Activated T-cell treated with anti-CD3 and anti-CD28 coated beads, Interleukin-2, amount 50 U/mL, for 4 hours (primary cell): ENCODE measurements around the gene GTPBP10. TPM values are rescaled to one million over a fixed set of nuclear protein-coding genes. Genes with fewer than 3 reads are reported as not detected.

Experiments used
- ATAC-seq, 2 donors: fragments of 200-7000 bp; cut with Tn5 transposase; one replicate each; pipeline ENCODE4 v1.10.0; 2021
- DNase-seq: peaks from one replicate; pipeline ENCODE4 v3.0.0-alpha.2; 2020
- H3K27me3 Mint-ChIP-seq: one replicate; pipeline ENCODE4 v1.8.0; 2021; ENCODE audit warnings: low read depth, mixed read lengths
- H3K36me3 Mint-ChIP-seq: one replicate; pipeline ENCODE4 v1.8.0; 2022; ENCODE audit warnings: mixed read lengths; ENCODE audit not compliant: insufficient read depth
- H3K4me1 Mint-ChIP-seq: one replicate; pipeline ENCODE4 v1.8.0; 2021; ENCODE audit warnings: low read depth, mixed read lengths
- H3K4me3 Mint-ChIP-seq: one replicate; pipeline ENCODE4 v1.8.0; 2021; ENCODE audit warnings: mild to moderate bottlenecking, moderate library complexity, mixed read lengths
- H3K9me3 Mint-ChIP-seq: one replicate; pipeline ENCODE4 v1.8.0; 2021; ENCODE audit warnings: mixed read lengths
- total RNA-seq, 3 donors: library from RNA; stranded (reverse); gene quantifications; one replicate each; pipeline ENCODE4 v1.2.1, GENCODE V29; 2021

Gene GTPBP10
- total RNA-seq, 3 donors from 2014 or later: 39.9 to 43.1 (median 42.4) TPM

DNA sequence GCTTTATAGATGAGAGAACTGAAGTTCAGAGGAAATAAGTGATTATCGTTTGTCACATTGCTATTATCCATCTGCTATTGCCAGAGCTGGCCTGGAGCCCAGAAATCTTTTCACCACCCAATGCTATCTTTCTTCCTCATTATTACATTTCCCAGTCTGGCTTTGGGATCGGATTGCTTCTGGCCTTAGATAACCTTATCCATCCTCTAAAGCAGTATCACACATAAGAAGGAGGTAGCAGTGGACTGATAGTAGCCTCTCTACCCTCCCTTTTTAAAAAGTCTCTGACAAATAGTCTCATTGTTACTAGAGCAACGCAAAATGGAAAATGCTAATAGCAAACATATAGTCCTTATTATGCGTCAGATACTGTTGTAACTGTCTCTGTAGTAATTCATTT is 55.5 kb downstream of the GTPBP10 start:
- H3K4me3 Mint-ChIP-seq: no peak overlapping the region
- no peak for DNase-seq
- ATAC-seq: no peak
- H3K36me3 Mint-ChIP-seq: no peaks in the 10 kb centered on the region
- no peaks in the 10 kb centered on the region for H3K27me3 Mint-ChIP-seq
- H3K9me3 Mint-ChIP-seq: peaks cover 27% of the 10 kb centered on the region
- peaks cover 21% of the 10 kb centered on the region for H3K4me1 Mint-ChIP-seq

DNA sequence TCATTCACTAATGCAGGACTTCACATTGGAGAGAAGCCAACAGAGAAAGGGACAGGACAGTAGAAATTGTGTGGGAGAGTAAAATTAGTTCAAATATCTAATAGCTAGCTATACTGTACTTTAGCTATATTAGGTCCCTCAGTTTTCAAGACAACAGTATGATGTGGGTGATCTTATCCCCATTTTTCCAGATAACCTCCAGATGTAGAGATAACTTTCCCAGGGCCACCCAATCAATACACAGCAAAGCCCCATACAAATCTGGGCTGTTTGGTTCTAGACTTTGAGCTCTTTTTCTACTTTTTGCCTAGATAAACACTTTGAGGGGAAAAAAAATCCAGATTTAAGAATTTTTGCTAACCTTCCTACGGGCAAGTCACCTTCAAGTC is 56.3 kb downstream of the GTPBP10 start:
- peaks cover 3% of the 10 kb centered on the region for H3K36me3 Mint-ChIP-seq
- H3K27me3 Mint-ChIP-seq: no peaks in the 10 kb centered on the region
- DNase-seq (no peak), ATAC-seq (no peak)
- peaks cover 27% of the 10 kb centered on the region for H3K9me3 Mint-ChIP-seq
- H3K4me1 Mint-ChIP-seq: peaks cover 21% of the 10 kb centered on the region
- peak overlapping the region; percentile 91 for H3K4me3 Mint-ChIP-seq

DNA sequence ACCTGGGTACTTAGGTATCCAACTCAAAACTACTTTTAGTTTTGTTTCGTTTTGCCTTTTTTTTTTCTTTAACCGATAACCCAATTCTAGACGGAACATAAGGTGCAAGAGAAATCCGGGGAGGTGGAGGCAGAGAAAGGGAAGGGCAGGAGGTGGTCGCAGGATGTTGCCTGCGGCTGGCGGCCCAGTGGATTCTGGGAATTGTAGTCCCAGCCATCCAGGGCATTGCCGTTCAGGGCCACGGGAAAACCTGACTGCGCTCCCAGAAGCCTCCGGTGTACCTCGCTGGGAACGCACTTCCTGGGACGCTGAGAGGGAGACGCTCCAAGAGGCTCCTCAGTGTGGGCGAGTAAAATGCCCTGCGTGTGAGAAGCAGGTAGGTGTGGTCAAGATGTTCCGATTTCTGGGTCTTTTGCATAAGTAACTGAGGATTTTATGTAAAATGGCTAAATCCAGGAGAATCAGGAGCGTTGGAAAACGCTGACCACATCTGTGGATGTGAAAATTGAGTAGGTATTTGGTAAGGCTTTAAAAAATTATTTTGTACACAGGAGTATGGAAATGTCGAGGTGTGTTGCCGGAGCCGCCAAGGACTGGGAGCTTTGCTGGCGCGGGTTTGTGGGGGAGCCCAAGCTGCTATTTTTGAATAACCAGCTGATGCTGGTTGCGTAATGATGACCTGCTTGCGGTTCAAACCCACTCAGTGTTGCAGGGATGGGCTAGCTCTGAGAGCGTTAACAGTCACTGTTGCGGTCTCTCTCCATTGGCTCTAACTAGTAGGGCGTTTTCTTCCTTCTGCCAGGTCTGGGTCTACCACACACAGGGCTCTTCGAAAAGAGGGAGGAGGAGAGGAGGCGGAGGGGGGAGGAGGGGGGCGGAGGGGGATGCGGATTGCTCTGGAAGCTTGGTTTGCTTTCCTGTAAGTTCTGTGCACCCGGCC is 56.9 kb downstream of the GTPBP10 start, which contains the start of gene CLDN12:
Gene CLDN12, plus strand, starts transcription at position 288 of the 940 bp plus-strand sequence. CDS start 9,216 bp downstream, outside the sequence.
- peak; percentile 99 for ATAC-seq
- Mint-ChIP-seq H3K36me3 (peaks cover 3% of the 10 kb centered on the region), H3K4me1 (peaks cover 21% of the 10 kb centered on the region), H3K4me3 (peak within 1 kb of the TSS; percentile 91), H3K27me3 (no peaks in the 10 kb centered on the region), H3K9me3 (peaks cover 23% of the 10 kb centered on the region)
- peak; percentile 58 for DNase-seq

DNA sequence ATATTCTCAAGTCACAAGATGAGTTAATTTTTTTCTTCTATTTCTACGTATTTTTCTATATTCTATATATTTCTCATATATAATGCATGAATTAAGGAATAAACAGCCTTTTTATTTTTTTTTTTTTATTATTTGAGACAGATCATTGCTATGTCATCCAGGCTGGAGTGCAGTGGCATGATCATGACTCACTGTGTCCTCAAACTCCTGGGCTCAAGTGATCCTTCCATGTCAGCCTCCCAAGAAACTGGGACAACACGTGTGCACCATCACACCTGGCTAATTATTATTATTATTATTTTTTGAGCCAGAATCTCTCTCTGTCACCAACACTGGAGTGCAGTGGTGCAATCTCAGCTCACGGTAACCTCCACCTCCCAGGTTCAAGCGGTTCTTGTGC is 58.3 kb downstream of the GTPBP10 start:
- H3K36me3 Mint-ChIP-seq: peaks cover 3% of the 10 kb centered on the region
- no peak overlapping the region for H3K4me3 Mint-ChIP-seq
- no peaks in the 10 kb centered on the region for H3K27me3 Mint-ChIP-seq
- DNase-seq: no peak
- H3K4me1 Mint-ChIP-seq: peaks cover 21% of the 10 kb centered on the region
- H3K9me3 Mint-ChIP-seq: peaks cover 13% of the 10 kb centered on the region
- ATAC-seq: no peak

DNA sequence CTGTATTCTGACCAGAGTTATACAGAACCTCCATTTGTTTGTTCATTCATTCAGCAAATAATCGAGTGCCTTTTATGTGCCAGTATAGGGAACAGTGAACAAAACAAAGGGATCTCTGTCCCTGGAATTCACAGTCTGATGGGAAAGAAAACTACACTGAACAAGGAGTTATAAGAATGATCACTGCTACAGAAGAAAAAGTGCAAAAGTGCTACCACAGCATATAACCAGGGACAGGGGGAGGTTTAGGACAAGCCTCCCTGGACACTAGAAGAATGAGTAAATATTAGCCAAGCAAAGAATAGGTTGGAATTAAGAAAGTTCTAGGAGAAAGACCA is 60.9 kb downstream of the GTPBP10 start:
- Mint-ChIP-seq H3K36me3 (peaks cover 3% of the 10 kb centered on the region), H3K4me3 (no peak overlapping the region), H3K4me1 (peaks cover 21% of the 10 kb centered on the region), H3K27me3 (no peaks in the 10 kb centered on the region), H3K9me3 (no peaks in the 10 kb centered on the region)
- DNase-seq (no peak), ATAC-seq (no peak)

DNA sequence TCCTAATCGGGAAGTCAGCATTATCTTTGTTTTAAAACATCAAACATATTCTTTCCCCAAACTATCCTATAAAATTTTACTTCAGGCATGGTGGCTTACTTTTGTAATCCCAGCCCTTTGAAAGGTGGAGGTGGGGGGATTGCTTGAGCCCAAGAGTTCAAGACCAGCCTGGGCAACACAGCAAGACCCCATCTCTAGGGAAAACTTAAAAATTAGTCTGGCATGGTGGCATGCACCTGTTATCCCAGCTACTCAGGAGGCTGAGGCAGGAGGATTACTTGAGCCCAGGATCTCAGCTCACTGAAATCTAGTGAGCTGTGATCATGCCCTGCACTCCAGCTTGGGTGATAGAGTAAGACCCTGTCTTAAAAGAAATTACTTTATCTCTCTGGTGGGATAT is 61.6 kb downstream of the GTPBP10 start:
- DNase-seq: no peak
- ATAC-seq: no peak
- Mint-ChIP-seq H3K4me1 (peaks cover 15% of the 10 kb centered on the region), H3K4me3 (no peak overlapping the region), H3K36me3 (peaks cover 3% of the 10 kb centered on the region), H3K27me3 (no peaks in the 10 kb centered on the region), H3K9me3 (no peaks in the 10 kb centered on the region)

DNA sequence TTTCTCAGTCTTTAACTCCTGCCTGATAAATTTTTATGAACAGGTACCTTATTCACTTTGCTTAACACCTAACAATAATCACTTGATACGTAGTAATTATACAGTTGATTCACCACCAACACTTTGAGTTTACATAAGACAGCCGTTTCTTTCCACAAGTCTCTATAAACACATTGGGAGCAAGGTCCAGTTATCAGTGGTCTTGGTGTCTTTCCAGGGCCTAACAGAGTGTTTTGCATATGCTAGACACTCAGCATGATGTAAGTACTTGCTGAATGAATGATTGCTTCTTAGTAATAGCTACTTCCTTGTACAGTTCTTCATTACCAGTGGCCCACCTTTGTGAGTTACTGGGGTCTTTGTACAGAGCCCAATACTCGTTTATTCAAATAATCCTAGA is 63.2 kb downstream of the GTPBP10 start:
- H3K4me1 Mint-ChIP-seq: peaks cover 2% of the 10 kb centered on the region
- ATAC-seq (no peak), DNase-seq (no peak)
- H3K4me3 Mint-ChIP-seq: no peak overlapping the region
- H3K27me3 Mint-ChIP-seq: no peaks in the 10 kb centered on the region
- H3K36me3 Mint-ChIP-seq: peaks cover 3% of the 10 kb centered on the region
- no peaks in the 10 kb centered on the region for H3K9me3 Mint-ChIP-seq

DNA sequence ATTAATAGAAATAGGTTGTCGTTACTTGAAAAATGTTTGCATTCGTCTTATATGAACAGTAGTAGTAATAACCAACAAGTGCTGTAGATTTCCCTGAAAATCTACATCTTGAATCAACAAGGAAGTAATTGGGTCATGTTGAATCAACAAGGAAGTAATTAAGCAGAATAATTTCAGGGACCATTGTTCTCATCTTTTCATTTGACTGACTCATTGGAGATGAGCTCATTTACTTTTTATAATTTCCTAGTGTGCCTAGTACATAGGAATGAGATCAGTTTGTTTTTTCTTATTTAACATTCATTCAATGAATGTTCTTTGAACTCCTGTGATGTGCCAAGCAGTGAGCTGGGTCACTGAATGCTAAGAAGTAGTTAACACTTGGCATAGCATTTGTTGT is 65.0 kb downstream of the GTPBP10 start:
- DNase-seq: no peak
- H3K36me3 Mint-ChIP-seq: peaks cover 3% of the 10 kb centered on the region
- no peak for ATAC-seq
- H3K4me1 Mint-ChIP-seq: no peaks in the 10 kb centered on the region
- no peaks in the 10 kb centered on the region for H3K9me3 Mint-ChIP-seq
- no peaks in the 10 kb centered on the region for H3K27me3 Mint-ChIP-seq
- H3K4me3 Mint-ChIP-seq: no peak overlapping the region

DNA sequence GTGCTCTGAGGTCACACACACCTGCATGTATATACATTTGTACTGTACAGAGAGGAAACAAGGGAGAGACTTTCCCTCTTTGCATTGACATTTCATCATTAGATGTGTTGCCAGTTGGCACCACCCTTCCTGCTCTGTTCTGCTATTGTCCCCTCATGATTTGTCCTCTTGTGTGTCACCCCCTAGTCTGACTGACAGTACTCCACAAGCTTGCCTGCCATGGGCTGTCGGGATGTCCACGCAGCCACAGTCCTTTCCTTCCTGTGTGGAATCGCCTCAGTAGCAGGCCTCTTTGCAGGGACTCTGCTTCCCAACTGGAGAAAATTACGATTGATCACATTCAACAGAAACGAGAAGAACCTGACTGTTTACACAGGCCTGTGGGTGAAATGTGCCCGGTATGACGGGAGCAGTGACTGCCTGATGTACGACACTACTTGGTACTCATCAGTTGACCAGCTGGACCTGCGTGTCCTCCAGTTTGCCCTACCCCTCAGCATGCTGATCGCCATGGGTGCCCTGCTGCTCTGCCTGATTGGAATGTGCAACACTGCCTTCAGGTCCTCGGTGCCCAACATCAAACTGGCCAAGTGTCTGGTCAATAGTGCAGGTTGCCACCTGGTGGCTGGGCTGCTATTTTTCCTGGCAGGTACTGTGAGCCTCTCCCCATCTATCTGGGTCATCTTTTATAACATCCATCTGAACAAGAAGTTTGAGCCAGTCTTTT is 66.1 kb downstream of the GTPBP10 start:
- ATAC-seq (no peak), DNase-seq (no peak)
- Mint-ChIP-seq H3K4me1 (no peaks in the 10 kb centered on the region), H3K9me3 (no peaks in the 10 kb centered on the region), H3K36me3 (peaks cover 2% of the 10 kb centered on the region), H3K27me3 (no peaks in the 10 kb centered on the region), H3K4me3 (no peak overlapping the region)

DNA sequence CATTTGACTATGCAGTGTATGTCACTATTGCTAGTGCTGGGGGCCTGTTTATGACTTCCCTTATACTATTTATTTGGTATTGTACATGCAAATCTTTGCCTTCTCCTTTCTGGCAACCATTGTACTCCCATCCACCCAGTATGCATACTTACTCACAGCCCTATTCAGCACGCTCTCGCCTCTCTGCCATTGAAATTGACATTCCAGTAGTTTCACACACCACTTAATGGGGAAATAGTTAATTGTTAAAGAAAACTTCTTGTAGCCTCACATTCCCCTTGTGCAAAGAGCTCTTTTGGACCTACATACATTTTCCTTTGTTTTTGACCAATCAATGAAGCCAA is 66.6 kb downstream of the GTPBP10 start:
- ATAC-seq: no peak
- H3K4me1 Mint-ChIP-seq: no peaks in the 10 kb centered on the region
- no peak for DNase-seq
- no peaks in the 10 kb centered on the region for H3K36me3 Mint-ChIP-seq
- no peak overlapping the region for H3K4me3 Mint-ChIP-seq
- H3K9me3 Mint-ChIP-seq: no peaks in the 10 kb centered on the region
- H3K27me3 Mint-ChIP-seq: no peaks in the 10 kb centered on the region

DNA sequence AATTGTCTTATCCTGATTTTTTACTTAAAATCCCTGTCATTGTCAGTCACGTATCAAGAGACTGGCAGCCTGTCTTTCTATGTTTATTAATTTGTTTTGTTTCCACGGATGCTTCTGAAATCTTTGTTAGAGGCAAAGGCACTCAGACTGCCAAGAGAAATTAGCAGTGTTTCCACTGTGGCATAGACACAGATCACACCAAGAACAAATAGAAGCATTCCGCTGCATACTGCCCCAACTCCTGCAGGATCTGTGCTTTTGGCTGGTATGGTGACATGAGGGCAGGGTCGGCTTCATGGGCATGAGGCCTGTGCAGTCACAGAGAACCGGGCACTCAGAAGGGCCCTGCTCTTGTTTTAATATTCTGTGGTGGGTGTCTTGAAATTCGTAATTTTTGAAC is 75.1 kb downstream of the GTPBP10 start:
- no peaks in the 10 kb centered on the region for H3K9me3 Mint-ChIP-seq

DNA sequence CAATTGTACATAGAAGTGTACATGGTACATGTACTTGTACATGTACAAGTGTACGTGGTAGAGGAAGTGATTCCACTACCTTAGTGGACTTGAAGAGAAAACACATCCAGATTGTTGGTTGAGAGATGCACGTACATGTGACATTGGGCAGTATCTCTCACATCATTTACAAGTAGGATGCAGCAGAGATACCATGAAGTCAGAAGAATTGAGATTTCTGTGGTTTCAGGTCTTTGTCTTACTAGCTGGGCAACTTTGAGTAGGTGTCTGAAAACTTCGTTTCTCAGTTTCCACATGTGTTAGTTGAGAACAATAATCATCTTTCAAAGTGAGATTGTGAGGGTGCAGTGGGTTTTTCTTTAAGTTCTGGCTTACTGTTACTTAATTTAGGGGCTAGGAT is 78.2 kb downstream of the GTPBP10 start:
- DNase-seq (no peak), ATAC-seq (peak; percentile 80 to 83)
- Mint-ChIP-seq H3K9me3 (no peaks in the 10 kb centered on the region), H3K4me1 (peaks cover 14% of the 10 kb centered on the region), H3K4me3 (no peak overlapping the region), H3K36me3 (no peaks in the 10 kb centered on the region), H3K27me3 (peaks cover 2% of the 10 kb centered on the region)

More for the DNA sequence above, 75.1 kb downstream of the GTPBP10 start:
- no peak for ATAC-seq
- Mint-ChIP-seq H3K4me3 (no peak overlapping the region), H3K36me3 (no peaks in the 10 kb centered on the region), H3K27me3 (no peaks in the 10 kb centered on the region), H3K4me1 (peaks cover 14% of the 10 kb centered on the region)
- DNase-seq: no peak

DNA sequence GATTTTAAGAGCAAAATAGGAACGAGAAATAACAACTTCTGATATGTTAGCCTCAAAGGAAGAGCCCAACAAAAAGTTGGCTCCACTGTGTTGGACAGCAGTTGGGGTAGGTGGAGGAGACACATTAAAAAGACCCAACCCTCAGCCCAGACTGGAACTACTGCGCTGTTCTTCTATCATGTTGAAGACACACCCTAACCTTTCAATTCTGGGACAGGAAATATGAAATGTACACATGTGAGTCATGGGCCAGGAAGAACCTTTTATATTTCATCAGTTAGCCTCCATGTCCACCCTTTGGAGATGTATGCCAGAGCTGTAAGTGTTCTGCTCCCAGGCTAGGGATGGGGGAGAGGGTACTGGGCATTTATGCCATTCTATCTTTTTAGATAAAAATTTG is 78.9 kb downstream of the GTPBP10 start:
- DNase-seq (no peak), ATAC-seq (no peak)
- H3K36me3 Mint-ChIP-seq: no peaks in the 10 kb centered on the region
- peaks cover 5% of the 10 kb centered on the region for H3K27me3 Mint-ChIP-seq
- H3K4me1 Mint-ChIP-seq: peaks cover 14% of the 10 kb centered on the region
- no peak overlapping the region for H3K4me3 Mint-ChIP-seq
- no peaks in the 10 kb centered on the region for H3K9me3 Mint-ChIP-seq

DNA sequence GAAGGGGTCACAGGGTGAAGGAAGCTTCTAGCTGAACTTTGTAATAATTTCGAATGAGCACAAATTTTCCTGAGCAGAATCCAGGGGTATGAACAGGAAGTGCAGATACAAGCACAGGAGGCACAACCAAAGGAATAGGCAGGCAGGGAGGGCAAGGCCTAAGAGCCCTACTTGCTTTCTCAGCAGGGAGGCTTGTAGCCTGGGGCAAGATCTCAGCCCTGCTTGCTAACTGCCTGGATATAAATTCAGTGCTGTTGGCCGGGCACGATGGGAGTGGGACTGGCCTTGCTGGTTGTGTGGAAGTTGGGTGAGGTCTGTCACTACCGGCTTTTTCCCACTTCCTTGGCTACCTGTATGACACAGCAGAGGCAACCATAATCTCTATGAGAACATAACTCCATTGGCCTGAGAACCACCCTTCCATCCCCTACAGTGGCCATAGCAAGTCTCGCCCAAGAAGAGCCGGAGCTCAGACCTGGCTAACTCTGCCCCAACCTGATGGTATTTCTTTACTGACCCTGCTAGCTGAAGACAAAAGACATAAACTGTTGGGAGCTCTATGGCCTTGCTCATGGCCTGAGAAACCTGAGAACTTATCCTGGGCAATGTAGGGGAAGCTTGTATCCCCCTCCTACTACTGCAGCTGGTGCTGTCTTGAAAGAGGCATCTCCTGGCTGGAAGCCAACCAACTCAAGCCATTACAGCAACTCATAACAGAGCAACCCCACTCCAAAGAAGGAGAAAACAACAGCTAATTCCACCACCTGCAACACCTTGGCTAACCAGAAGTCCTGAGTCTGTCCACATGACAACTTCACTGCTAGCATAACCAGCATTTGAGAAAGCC is 84.3 kb downstream of the GTPBP10 start:
- ATAC-seq: no peak
- peaks cover 4% of the 10 kb centered on the region for H3K9me3 Mint-ChIP-seq
- no peaks in the 10 kb centered on the region for H3K36me3 Mint-ChIP-seq
- no peak for DNase-seq
- peaks cover 16% of the 10 kb centered on the region for H3K27me3 Mint-ChIP-seq
- H3K4me1 Mint-ChIP-seq: peaks cover 1% of the 10 kb centered on the region
- no peak overlapping the region for H3K4me3 Mint-ChIP-seq
